Neural cell (in vitro differentiated cells): ENCODE results near the gene TSPOAP1. TPM values are rescaled to one million over a fixed set of nuclear protein-coding genes. Genes with fewer than 3 reads are reported as not detected.

Experiments
- H2AFZ ChIP-seq: fragments of 200-600, 300-800 bp; sonication (generic), shearing (Covaris generic); 2 replicates; pipeline ENCODE4 v1.6.0; 2014; ENCODE audit warnings: low read depth, mild to moderate bottlenecking, antibody characterized with exemption, low read length, moderate library complexity
- H3F3A ChIP-seq: fragments of 200-600 bp; shearing (Covaris generic); 2 replicates; pipeline ENCODE4 v1.6.1; 2016; ENCODE audit warnings: mild to moderate bottlenecking, moderate library complexity, mixed read lengths, antibody characterized with exemption, low read length; ENCODE audit not compliant: insufficient read depth, poor library complexity, severe bottlenecking
- H3K27ac ChIP-seq: fragments of 200-600, 300-800 bp; sonication (generic), shearing (Covaris generic); 2 replicates; pipeline ENCODE4 v1.5.1; 2014; ENCODE audit warnings: mild to moderate bottlenecking, low read length, moderate library complexity
- H3K27me3 ChIP-seq: fragments of 300-800, 200-600 bp; sonication (generic), shearing (Covaris generic); 2 replicates; pipeline ENCODE4 v1.6.0; 2014; ENCODE audit warnings: mild to moderate bottlenecking, low read depth, low read length, moderate library complexity; ENCODE audit not compliant: insufficient read depth
- H3K36me3 ChIP-seq: fragments of 300-800, 200-600 bp; sonication (generic), shearing (Covaris generic); 2 replicates; pipeline ENCODE4 v1.5.1; 2014; ENCODE audit warnings: mild to moderate bottlenecking, antibody characterized with exemption, low read length, moderate library complexity; ENCODE audit not compliant: insufficient read depth
- H3K4me2 ChIP-seq: fragments of 300-800, 200-600 bp; sonication (generic), shearing (Covaris generic); 2 replicates; pipeline ENCODE4 v1.6.0; 2014; ENCODE audit warnings: mild to moderate bottlenecking, low read length
- H3K4me3 ChIP-seq: fragments of 300-800, 200-600 bp; sonication (generic), shearing (Covaris generic); 2 replicates; pipeline ENCODE4 v1.5.1; 2014; ENCODE audit warnings: mild to moderate bottlenecking, low read length, moderate library complexity
- H3K79me2 ChIP-seq: fragments of 200-600 bp; shearing (Covaris generic); replicated peaks from 2 replicates; pipeline ENCODE4 v1.6.0; 2014; ENCODE audit warnings: mild to moderate bottlenecking, low read length, moderate library complexity; ENCODE audit not compliant: insufficient read depth
- H3K9ac ChIP-seq: fragments of 300-800, 200-600 bp; sonication (generic), shearing (Covaris generic); 2 replicates; pipeline ENCODE4 v1.6.1; 2016; ENCODE audit warnings: mild to moderate bottlenecking, low read length, mixed read lengths
- H3K9me2 ChIP-seq: fragments of 200-600 bp; shearing (Covaris generic); 2 replicates; pipeline ENCODE4 v1.6.1; 2016; ENCODE audit warnings: mild to moderate bottlenecking, low read length, mixed read lengths; ENCODE audit not compliant: insufficient read depth
- H3K9me3 ChIP-seq: fragments of 200-600, 300-800 bp; sonication (generic), shearing (Covaris generic); 2 replicates; pipeline ENCODE4 v1.6.1; 2016; ENCODE audit warnings: mild to moderate bottlenecking, mixed run types, low read length, moderate library complexity, mixed read lengths
- H4K20me1 ChIP-seq: fragments of 200-600 bp; shearing (Covaris generic); 2 replicates; pipeline ENCODE4 v1.6.1; 2016; ENCODE audit warnings: mild to moderate bottlenecking, mixed run types; ENCODE audit not compliant: insufficient read depth
- EP300 ChIP-seq: fragments of 450-650 bp; conservative IDR thresholded peaks from 2 replicates; pipeline ENCODE4 v1.6.1; 2014; ENCODE audit warnings: antibody characterized with exemption, mild to moderate bottlenecking, moderate library complexity; ENCODE audit not compliant: poor library complexity, severe bottlenecking
- EZH2 ChIP-seq: fragments of 200-600, 300-800 bp; shearing (Covaris generic), sonication (generic); IDR thresholded peaks from 2 replicates; pipeline ENCODE4 v1.6.1; 2014; ENCODE audit warnings: antibody characterized with exemption, low read length, borderline replicate concordance, mild to moderate bottlenecking; ENCODE audit not compliant: insufficient read depth, poor library complexity, severe bottlenecking
- MXI1 ChIP-seq: fragments of 450-650 bp; conservative IDR thresholded peaks from 2 replicates; pipeline ENCODE4 v1.6.1; 2014; ENCODE audit warnings: antibody characterized with exemption, mild to moderate bottlenecking; ENCODE audit not compliant: poor library complexity, severe bottlenecking
- POLR2AphosphoS5 ChIP-seq: IDR thresholded peaks from 2 replicates; pipeline ENCODE4 v1.6.1; 2012
- RAD21 ChIP-seq: fragments of 450-650 bp; conservative IDR thresholded peaks from 2 replicates; pipeline ENCODE4 v1.6.1; 2014; ENCODE audit warnings: antibody characterized with exemption, mild to moderate bottlenecking, moderate library complexity
- SMC3 ChIP-seq: fragments of 450-650 bp; conservative IDR thresholded peaks from 2 replicates; pipeline ENCODE4 v1.6.1; 2014; ENCODE audit warnings: antibody characterized with exemption, mild to moderate bottlenecking, moderate library complexity; ENCODE audit not compliant: poor library complexity
- TAF1 ChIP-seq: IDR thresholded peaks from 2 replicates; pipeline ENCODE4 v1.6.1; 2012; ENCODE audit warnings: low read depth
- polyA plus RNA-seq: library from polyadenylated mRNA; depleted of rRNA; stranded (reverse); fragments of >200 nt; gene quantifications from 2 replicates; pipeline ENCODE4 v1.2.3, GENCODE V29; 2014
- TF ChIP-seq, protein P1 (sequence below): IDR thresholded peaks from 2 replicates; pipeline ENCODE4 v1.6.1; 2012; ENCODE audit warnings: borderline replicate concordance
- TF ChIP-seq, protein P2 (sequence below): fragments of 450-650 bp; IDR thresholded peaks from 2 replicates; pipeline ENCODE4 v1.5.1; 2014; ENCODE audit warnings: antibody characterized with exemption, mild to moderate bottlenecking, moderate library complexity; ENCODE audit not compliant: poor library complexity, severe bottlenecking

The TSPOAP1 gene
- polyA plus RNA-seq, 1 donor from 2014 or later, result 103 TPM

DNA sequence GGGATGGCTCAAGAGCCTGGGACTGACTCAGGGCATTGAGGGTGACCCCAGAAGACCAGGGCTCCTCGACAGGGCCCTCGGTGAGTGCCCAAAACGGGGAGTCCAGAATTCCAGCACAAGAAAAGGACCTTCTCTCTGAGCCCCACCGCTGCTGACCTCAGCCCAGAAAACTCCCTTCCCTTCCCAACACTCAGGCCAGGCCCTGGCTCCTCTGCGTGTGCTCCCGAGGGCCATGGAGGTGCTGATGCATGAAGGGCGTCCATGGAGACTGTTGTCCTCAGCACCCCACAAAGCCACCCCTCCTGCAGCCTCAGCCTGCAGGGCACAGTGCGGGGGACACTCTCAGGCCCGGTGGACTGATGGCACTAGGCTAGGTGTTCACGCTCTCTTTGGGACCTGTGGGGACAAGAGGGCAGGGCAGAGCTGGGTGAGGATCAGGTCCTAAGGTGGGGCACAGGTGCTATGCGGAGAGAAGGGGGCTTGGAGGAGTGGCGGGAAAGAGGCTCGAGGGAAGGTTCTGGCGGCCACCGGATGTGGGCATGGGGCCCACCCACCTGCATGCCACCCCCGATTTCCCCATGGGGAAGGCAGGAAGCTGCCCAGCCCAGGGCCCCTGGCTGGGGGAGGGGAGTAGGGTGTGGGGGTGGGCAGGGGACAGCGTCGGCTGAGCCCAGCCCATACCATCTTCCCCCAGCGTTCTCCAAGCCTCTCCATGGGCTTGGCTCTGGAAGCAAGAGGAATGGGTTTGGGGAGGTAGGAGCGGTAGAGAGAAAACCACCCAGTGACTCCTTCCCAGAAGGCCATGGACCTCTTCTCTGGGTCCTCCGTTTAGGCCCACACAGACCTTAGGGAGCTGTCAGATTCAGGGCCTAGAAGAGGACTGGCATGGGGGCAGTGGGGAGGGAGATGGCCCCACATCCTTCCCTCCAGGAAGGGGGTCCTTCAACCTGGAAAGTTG lies 4.5 kb upstream of the TSPOAP1 start:
- H3K4me3 ChIP-seq, result no peak overlapping the region
- no peaks in the 10 kb centered on the region for H3K36me3 ChIP-seq
- H3K27ac ChIP-seq, result no peak overlapping the region
- no peaks in the 10 kb centered on the region for H3K27me3 ChIP-seq
- no peak overlapping the region for H3K4me2 ChIP-seq
- no peaks in the 10 kb centered on the region for H3K9me3 ChIP-seq
- no peaks in the 10 kb centered on the region for H4K20me1 ChIP-seq
- H3K9ac ChIP-seq, result no peak overlapping the region
- no peaks in the 10 kb centered on the region for H3K9me2 ChIP-seq
- TF ChIP-seq, protein P1, sequence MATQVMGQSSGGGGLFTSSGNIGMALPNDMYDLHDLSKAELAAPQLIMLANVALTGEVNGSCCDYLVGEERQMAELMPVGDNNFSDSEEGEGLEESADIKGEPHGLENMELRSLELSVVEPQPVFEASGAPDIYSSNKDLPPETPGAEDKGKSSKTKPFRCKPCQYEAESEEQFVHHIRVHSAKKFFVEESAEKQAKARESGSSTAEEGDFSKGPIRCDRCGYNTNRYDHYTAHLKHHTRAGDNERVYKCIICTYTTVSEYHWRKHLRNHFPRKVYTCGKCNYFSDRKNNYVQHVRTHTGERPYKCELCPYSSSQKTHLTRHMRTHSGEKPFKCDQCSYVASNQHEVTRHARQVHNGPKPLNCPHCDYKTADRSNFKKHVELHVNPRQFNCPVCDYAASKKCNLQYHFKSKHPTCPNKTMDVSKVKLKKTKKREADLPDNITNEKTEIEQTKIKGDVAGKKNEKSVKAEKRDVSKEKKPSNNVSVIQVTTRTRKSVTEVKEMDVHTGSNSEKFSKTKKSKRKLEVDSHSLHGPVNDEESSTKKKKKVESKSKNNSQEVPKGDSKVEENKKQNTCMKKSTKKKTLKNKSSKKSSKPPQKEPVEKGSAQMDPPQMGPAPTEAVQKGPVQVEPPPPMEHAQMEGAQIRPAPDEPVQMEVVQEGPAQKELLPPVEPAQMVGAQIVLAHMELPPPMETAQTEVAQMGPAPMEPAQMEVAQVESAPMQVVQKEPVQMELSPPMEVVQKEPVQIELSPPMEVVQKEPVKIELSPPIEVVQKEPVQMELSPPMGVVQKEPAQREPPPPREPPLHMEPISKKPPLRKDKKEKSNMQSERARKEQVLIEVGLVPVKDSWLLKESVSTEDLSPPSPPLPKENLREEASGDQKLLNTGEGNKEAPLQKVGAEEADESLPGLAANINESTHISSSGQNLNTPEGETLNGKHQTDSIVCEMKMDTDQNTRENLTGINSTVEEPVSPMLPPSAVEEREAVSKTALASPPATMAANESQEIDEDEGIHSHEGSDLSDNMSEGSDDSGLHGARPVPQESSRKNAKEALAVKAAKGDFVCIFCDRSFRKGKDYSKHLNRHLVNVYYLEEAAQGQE, result no peak
- no peak for TF ChIP-seq EZH2
- no peak for TF ChIP-seq MXI1
- TF ChIP-seq SMC3, result no peak
- TF ChIP-seq POLR2AphosphoS5, result no peak
- no peak for TF ChIP-seq EP300
- no peak for TF ChIP-seq RAD21
- TF ChIP-seq, protein P2, sequence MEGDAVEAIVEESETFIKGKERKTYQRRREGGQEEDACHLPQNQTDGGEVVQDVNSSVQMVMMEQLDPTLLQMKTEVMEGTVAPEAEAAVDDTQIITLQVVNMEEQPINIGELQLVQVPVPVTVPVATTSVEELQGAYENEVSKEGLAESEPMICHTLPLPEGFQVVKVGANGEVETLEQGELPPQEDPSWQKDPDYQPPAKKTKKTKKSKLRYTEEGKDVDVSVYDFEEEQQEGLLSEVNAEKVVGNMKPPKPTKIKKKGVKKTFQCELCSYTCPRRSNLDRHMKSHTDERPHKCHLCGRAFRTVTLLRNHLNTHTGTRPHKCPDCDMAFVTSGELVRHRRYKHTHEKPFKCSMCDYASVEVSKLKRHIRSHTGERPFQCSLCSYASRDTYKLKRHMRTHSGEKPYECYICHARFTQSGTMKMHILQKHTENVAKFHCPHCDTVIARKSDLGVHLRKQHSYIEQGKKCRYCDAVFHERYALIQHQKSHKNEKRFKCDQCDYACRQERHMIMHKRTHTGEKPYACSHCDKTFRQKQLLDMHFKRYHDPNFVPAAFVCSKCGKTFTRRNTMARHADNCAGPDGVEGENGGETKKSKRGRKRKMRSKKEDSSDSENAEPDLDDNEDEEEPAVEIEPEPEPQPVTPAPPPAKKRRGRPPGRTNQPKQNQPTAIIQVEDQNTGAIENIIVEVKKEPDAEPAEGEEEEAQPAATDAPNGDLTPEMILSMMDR, result no peak
- no peak for TF ChIP-seq TAF1
- peaks cover under 1% of the 10 kb centered on the region for H3K79me2 ChIP-seq
- H3F3A ChIP-seq, result no peaks in the 10 kb centered on the region
- H2AFZ ChIP-seq, result no peak overlapping the region

DNA sequence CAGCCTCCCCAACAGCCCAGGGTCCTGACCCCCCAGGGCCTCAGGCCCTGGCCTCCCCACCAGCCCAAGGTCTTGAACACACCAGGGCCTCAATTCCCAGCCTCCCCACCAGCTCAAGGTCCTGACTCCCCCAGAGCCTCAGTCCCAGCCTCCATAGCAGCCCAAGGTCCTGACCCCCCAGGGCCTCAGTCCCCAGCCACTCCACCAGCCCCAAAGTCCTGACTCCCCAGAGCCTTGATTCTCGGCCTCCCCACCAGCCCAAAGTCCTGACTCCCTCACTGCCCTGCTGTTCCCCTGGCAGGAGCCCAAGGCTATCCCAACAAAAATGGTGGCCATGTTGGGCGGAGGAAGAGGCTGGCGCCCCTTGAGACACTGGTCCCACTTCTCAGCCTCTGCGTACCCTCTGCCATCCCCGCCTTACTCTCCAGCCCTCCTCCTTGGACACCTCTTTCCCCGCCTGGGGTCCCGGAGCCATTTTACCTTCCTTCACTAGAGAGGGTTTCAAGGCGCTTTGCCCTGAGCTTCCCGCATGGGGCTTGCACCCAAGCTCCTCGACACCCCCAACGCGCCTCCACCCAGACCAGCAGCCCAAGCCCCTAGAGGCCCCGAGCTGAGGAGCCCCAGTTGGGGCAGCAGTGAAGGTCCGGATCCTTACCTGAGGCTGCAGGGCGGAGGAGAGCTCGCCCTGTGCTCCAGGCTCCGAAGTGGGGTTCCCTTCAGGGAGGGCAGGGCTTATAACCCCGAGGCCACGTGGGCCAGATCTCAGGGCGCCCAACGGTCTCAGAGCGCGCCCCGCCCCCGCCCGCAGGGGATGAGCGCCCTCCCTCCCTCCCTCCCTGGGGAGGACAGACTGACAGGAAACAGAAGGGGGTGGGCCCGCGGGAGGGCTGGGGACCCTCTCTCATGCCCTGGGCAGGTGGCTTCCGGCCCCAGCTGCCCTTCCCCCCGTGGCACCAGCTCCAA lies 3.5 kb upstream of the TSPOAP1 start:
- Histone ChIP-seq H3K79me2 (peaks cover 11% of the 10 kb centered on the region), H4K20me1 (no peaks in the 10 kb centered on the region), H3K4me3 (no peak overlapping the region), H3K27ac (no peak overlapping the region), H3K4me2 (no peak overlapping the region), H2AFZ (no peak overlapping the region), H3K36me3 (no peaks in the 10 kb centered on the region), H3K27me3 (no peaks in the 10 kb centered on the region), H3F3A (no peaks in the 10 kb centered on the region), H3K9me3 (no peaks in the 10 kb centered on the region), H3K9me2 (no peaks in the 10 kb centered on the region), H3K9ac (no peak overlapping the region)
- TF ChIP-seq RAD21, result no peak
- TF ChIP-seq POLR2AphosphoS5, result no peak
- TF ChIP-seq, protein P2, result no peak
- no peak for TF ChIP-seq SMC3
- TF ChIP-seq, protein P1, result no peak
- TF ChIP-seq EP300, result no peak
